NCI-H510A (cell line): Measurements from ENCODE around the gene LPP.

Source experiments
- DNase-seq: peaks from one replicate; lab custom pipeline; 2025; lab: John Stamatoyannopoulos, UW

The LPP gene

GRCh38 chr3:188832961-188833721 lies 679.2 kb downstream of the LPP start:
- no peak for DNase-seq

- DNase-seq, result no peak
Observed at GRCh38 chr3:188834349-188834748, 680.4 kb downstream of the LPP start.

- peak; percentile 9 for DNase-seq
Observed at GRCh38 chr3:188839187-188839695, 685.3 kb downstream of the LPP start.

GRCh38 chr3:188840290-188840689 lies 686.3 kb downstream of the LPP start:
- no peak for DNase-seq

- DNase-seq, result no peak
Observed at GRCh38 chr3:188841906-188842305, 687.9 kb downstream of the LPP start.

GRCh38 chr3:188842639-188843038 lies 688.7 kb downstream of the LPP start:
- DNase-seq, result no peak

- no peak for DNase-seq
Observed at GRCh38 chr3:188844096-188844495, 690.1 kb downstream of the LPP start.

GRCh38 chr3:188845514-188845913 lies 691.6 kb downstream of the LPP start:
- no peak for DNase-seq

GRCh38 chr3:188848947-188849346 lies 695.0 kb downstream of the LPP start:
- no peak for DNase-seq

- no peak for DNase-seq
Observed at GRCh38 chr3:188853856-188854771, 700.2 kb downstream of the LPP start.

- no peak for DNase-seq
Observed at GRCh38 chr3:188854772-188855149, 700.8 kb downstream of the LPP start.

- DNase-seq, result no peak
Observed at GRCh38 chr3:188855675-188856074, 701.7 kb downstream of the LPP start.

GRCh38 chr3:188860147-188860546 lies 706.2 kb downstream of the LPP start:
- DNase-seq, result no peak

- DNase-seq, result no peak
Observed at GRCh38 chr3:188861842-188862744, 708.1 kb downstream of the LPP start.

GRCh38 chr3:188863999-188864406 lies 710.0 kb downstream of the LPP start:
- no peak for DNase-seq

GRCh38 chr3:188867691-188868265 lies 713.8 kb downstream of the LPP start:
- no peak for DNase-seq

- no peak for DNase-seq
Observed at GRCh38 chr3:188868803-188869202, 714.8 kb downstream of the LPP start.

- no peak for DNase-seq
Observed at GRCh38 chr3:188869628-188870027, 715.7 kb downstream of the LPP start.

GRCh38 chr3:188870431-188870830 lies 716.5 kb downstream of the LPP start:
- no peak for DNase-seq

GRCh38 chr3:188874576-188874975 lies 720.6 kb downstream of the LPP start:
- DNase-seq, result no peak

GRCh38 chr3:188875413-188875812 lies 721.5 kb downstream of the LPP start:
- no peak for DNase-seq

- DNase-seq, result no peak
Observed at GRCh38 chr3:188876370-188876769, 722.4 kb downstream of the LPP start.
